Measurements from ENCODE around the gene HPSE2.

The HPSE2 gene

DNA sequence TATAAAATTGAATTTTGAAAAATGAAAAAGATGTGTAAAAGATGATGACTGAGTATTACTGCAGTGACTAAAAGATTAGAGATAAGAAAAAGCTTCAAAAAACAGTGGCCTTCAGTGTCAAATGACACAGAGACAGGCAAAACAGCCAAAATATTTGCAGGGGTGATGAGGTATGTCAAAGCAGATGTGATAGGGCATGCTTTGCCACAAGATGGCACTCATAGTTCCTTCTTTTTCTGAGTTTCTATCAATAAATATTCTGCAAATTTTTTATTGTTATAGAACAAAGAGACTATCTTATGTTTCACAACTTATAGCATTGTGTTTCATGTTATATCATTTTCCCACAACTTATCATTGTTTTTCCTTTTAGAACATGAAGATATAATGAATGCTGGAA is 444.8 kb downstream of the HPSE2 start:
- no peak for DNase-seq (ENCODE audit: extremely low read depth, insufficient read length)
- no peaks in the 10 kb centered on the region; the same call in 1 of the 2 replicates for H3K27me3 ChIP-seq (replicated peaks; ENCODE audit: control insufficient read depth, insufficient read depth, low read length)
- TF ChIP-seq, protein P1, sequence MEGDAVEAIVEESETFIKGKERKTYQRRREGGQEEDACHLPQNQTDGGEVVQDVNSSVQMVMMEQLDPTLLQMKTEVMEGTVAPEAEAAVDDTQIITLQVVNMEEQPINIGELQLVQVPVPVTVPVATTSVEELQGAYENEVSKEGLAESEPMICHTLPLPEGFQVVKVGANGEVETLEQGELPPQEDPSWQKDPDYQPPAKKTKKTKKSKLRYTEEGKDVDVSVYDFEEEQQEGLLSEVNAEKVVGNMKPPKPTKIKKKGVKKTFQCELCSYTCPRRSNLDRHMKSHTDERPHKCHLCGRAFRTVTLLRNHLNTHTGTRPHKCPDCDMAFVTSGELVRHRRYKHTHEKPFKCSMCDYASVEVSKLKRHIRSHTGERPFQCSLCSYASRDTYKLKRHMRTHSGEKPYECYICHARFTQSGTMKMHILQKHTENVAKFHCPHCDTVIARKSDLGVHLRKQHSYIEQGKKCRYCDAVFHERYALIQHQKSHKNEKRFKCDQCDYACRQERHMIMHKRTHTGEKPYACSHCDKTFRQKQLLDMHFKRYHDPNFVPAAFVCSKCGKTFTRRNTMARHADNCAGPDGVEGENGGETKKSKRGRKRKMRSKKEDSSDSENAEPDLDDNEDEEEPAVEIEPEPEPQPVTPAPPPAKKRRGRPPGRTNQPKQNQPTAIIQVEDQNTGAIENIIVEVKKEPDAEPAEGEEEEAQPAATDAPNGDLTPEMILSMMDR (IDR thresholded peaks at IDR 0.05; ENCODE audit: insufficient read depth, low read length, poor library complexity, severe bottlenecking), result peak; percentile 39
- H3K4me3 ChIP-seq (replicated peaks; ENCODE audit: low read depth, low read length), result no peak overlapping the region
- no peaks in the 10 kb centered on the region for H3K36me3 ChIP-seq (ENCODE audit: control insufficient read depth, insufficient read depth, low read length)

DNA sequence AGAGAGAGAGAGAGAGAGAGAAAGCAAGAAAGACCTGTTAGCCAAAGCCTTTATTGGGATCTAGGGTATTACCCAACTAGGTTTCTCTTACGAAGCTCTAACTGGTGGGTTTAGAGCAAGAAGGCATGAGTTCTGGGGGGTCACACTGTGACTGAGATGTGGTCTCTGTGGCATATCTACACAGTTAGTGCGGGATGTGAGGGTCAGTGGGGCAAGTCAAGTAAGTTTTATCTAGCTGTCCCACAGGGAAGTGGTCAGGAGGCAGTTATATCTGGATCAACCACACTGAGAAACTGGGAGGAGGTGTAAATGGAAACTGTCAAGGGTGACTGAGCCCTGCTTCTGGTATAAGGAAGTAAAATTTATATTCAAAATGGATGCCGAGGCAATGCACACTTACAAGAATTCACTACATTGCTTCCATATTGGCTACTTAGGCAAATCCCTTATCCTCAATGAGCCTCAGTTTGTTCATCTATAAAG is 457.3 kb downstream of the HPSE2 start:
- Histone ChIP-seq H3K27me3 (replicated peaks; ENCODE audit: control insufficient read depth, insufficient read depth, low read length) (no peaks in the 10 kb centered on the region), H3K36me3 (ENCODE audit: control insufficient read depth, insufficient read depth, low read length) (no peaks in the 10 kb centered on the region), H3K4me3 (replicated peaks; ENCODE audit: low read depth, low read length) (no peak overlapping the region)
- TF ChIP-seq, protein P1 (IDR thresholded peaks at IDR 0.05; ENCODE audit: insufficient read depth, low read length, poor library complexity, severe bottlenecking), result no peak
- DNase-seq (ENCODE audit: extremely low read depth, insufficient read length), result no peak

DNA sequence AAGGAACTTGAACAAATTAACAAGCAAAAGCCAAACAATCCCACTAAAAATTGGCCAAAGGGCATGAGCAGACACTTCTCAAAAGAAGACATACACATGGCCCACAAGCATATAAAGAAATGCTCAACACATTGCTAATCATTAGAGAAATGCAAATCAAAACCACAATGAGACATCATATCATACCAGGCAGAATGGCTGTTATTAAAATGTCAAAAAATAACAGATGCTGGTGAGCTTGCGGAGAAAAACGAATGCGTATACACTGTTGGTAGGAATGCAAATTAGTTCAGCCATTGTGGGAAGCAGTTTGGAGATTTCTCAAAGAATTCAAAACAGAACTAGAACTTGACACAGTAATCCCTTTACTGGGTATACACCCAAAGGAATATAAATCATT is 477.2 kb downstream of the HPSE2 start:
- TF ChIP-seq, protein P1 (IDR thresholded peaks at IDR 0.05; ENCODE audit: insufficient read depth, low read length, poor library complexity, severe bottlenecking), result no peak
- H3K4me3 ChIP-seq (replicated peaks; ENCODE audit: low read depth, low read length), result no peak overlapping the region
- H3K36me3 ChIP-seq (ENCODE audit: control insufficient read depth, insufficient read depth, low read length), result no peaks in the 10 kb centered on the region
- no peaks in the 10 kb centered on the region for H3K27me3 ChIP-seq (replicated peaks; ENCODE audit: control insufficient read depth, insufficient read depth, low read length)
- no peak for DNase-seq (ENCODE audit: extremely low read depth, insufficient read length)

DNA sequence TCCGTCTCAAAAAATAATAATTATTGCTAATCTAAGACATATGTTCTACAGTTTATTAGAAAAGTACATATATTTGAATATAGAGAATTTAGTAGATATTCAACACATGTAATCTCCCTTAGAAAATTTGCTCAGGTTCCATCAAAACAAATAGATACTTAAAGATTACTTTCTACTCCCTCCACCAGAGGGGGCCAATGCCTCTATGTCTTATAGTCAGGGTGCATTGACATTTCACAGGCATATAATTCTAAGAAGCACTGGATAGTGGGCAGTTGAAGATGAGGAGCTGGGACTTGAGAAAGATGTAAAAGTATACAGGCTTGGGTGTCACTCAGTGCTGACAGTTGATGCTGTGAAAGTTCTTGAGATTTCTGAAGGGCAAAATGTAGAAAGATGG is 487.4 kb downstream of the HPSE2 start:
- Histone ChIP-seq H3K27me3 (replicated peaks; ENCODE audit: control insufficient read depth, insufficient read depth, low read length) (no peaks in the 10 kb centered on the region), H3K4me3 (replicated peaks; ENCODE audit: low read depth, low read length) (no peak overlapping the region), H3K36me3 (ENCODE audit: control insufficient read depth, insufficient read depth, low read length) (no peaks in the 10 kb centered on the region)
- no peak for DNase-seq (ENCODE audit: extremely low read depth, insufficient read length)
- TF ChIP-seq, protein P1 (IDR thresholded peaks at IDR 0.05; ENCODE audit: insufficient read depth, low read length, poor library complexity, severe bottlenecking), result peak; percentile 47

DNA sequence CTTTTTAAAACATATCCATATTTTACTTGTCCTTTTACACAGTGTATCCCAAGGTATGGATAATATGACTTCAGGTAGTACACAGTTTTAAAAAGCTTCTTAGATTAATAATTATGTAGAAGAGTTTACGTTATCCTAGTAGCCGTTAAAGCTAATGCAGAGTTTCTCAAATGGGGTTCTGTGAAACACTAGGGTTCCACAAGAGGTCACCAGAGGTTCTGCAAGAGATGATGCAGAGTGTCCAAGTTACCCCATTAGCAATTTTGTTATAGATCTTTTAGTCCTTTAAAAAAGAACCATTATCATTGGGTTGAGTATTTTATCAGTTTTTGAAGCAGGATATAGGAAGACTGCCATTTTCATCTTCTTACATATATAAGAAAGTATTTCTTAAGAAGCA is 490.0 kb downstream of the HPSE2 start:
- H3K36me3 ChIP-seq (ENCODE audit: control insufficient read depth, insufficient read depth, low read length), result no peaks in the 10 kb centered on the region
- no peak for DNase-seq (ENCODE audit: extremely low read depth, insufficient read length)
- H3K4me3 ChIP-seq (replicated peaks; ENCODE audit: low read depth, low read length), result no peak overlapping the region
- H3K27me3 ChIP-seq (replicated peaks; ENCODE audit: control insufficient read depth, insufficient read depth, low read length), result no peaks in the 10 kb centered on the region
- TF ChIP-seq, protein P1 (IDR thresholded peaks at IDR 0.05; ENCODE audit: insufficient read depth, low read length, poor library complexity, severe bottlenecking), result peak; percentile 33

DNA sequence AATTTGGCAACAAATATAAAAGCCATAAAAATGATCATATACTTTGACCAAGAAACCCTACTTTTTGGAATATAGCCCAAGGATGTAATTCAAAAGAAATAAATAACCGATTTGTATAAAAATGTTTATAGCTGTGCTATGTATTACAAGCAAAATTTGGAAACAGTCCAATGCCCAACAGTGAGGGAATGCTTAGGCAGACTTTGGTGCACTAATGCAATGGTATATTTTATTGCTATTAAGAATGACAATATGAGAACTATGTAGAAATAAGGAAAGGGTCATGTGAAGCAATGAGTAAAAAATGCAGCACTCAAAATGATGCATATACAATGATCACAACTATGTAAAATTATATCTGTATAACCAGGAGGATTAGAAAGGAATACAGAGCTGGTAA is 515.1 kb downstream of the HPSE2 start:
- TF ChIP-seq, protein P1 (IDR thresholded peaks at IDR 0.05; ENCODE audit: insufficient read depth, low read length, poor library complexity, severe bottlenecking), result no peak

More for the DNA sequence above, 515.1 kb downstream of the HPSE2 start:
- Histone ChIP-seq H3K27me3 (replicated peaks; ENCODE audit: control insufficient read depth, insufficient read depth, low read length) (no peaks in the 10 kb centered on the region), H3K4me3 (replicated peaks; ENCODE audit: low read depth, low read length) (no peak overlapping the region), H3K36me3 (ENCODE audit: control insufficient read depth, insufficient read depth, low read length) (no peaks in the 10 kb centered on the region)
- DNase-seq (ENCODE audit: extremely low read depth, insufficient read length), result no peak

All from GM06990 (cell line).